Keratinocyte (primary cell): ENCODE data around the gene ODAD4.

Experiments used
- CTCF ChIP-seq, 3 experiments: IDR thresholded peaks in 1 of 3; conservative IDR thresholded peaks in 1 of 3; optimal IDR thresholded peaks in 1 of 3; 2 replicates in 2 of 3; 3 replicates in 1 of 3; pipeline versions ENCODE3 to v1.5.1; 2011; ENCODE audit warnings: low read length in 3 of 3, mild to moderate bottlenecking in 3 of 3, moderate library complexity in 2 of 3, control low read depth in 1 of 3, inconsistent platforms in 1 of 3; ENCODE audit not compliant: insufficient read depth in 2 of 3; ENCODE audit errors: extremely low read depth in 1 of 3
- EZH2 ChIP-seq: IDR thresholded peaks from one replicate; pipeline ENCODE4 v1.6.1; 2012; ENCODE audit warnings: inconsistent platforms, mild to moderate bottlenecking, low read length, moderate library complexity

- TF ChIP-seq CTCF (optimal IDR thresholded peaks at IDR 0.05 in 1 of 3, IDR thresholded peaks at IDR 0.05 in 1 of 3, conservative IDR thresholded peaks at IDR 0.05 in 1 of 3; ENCODE audit: extremely low read depth in 1 of 3, insufficient read depth in 2 of 3, low read length in 3 of 3) (no peak), EZH2 (no peak)
These were observed 36.9 kb downstream of the ODAD4 start for GRCh38 chr17:41967141-41967920.
